VCaP (cell line): ENCODE results near the gene RSAD2.
"Not testable (repeated sequence)": the region's sequence is repeated elsewhere in the genome, so short reads cannot be mapped to it uniquely, and the experiment has no call there.

ENCODE experiments used
- H3K27ac ChIP-seq: fragments of 450-650 bp; 2 replicates; pipeline ENCODE4 v1.5.1; 2017
- CTCF ChIP-seq: fragments of 450-650 bp; conservative IDR thresholded peaks from 2 replicates; pipeline ENCODE4 v1.5.1; 2017; ENCODE audit warnings: mild to moderate bottlenecking, moderate library complexity

The RSAD2 gene

GRCh38 chr2:6887751-6888192 is 10.2 kb downstream of the RSAD2 start:
- no peak overlapping the region for H3K27ac ChIP-seq
- no peak for TF ChIP-seq CTCF

- H3K27ac ChIP-seq: no peak overlapping the region
- no peak for TF ChIP-seq CTCF
Measured at GRCh38 chr2:6888724-6889123, 11.1 kb downstream of the RSAD2 start.

- no peak for TF ChIP-seq CTCF
- H3K27ac ChIP-seq: no peak overlapping the region
Measured at GRCh38 chr2:6893876-6894482, 16.4 kb downstream of the RSAD2 start.

GRCh38 chr2:6896930-6897759 is 19.6 kb downstream of the RSAD2 start:
- H3K27ac ChIP-seq: no peak overlapping the region
- peak; percentile 84 for TF ChIP-seq CTCF

GRCh38 chr2:6902581-6902980 is 25.0 kb downstream of the RSAD2 start:
- H3K27ac ChIP-seq: not testable (repeated sequence)

GRCh38 chr2:6905668-6906067 is 28.1 kb downstream of the RSAD2 start:
- no peak for TF ChIP-seq CTCF
- H3K27ac ChIP-seq: no peak overlapping the region

GRCh38 chr2:6906165-6906741 is 28.7 kb downstream of the RSAD2 start:
- no peak overlapping the region for H3K27ac ChIP-seq
- TF ChIP-seq CTCF: no peak

GRCh38 chr2:6908291-6908690 is 30.7 kb downstream of the RSAD2 start:
- no peak overlapping the region for H3K27ac ChIP-seq
- no peak for TF ChIP-seq CTCF
